Right lobe of liver (tissue), 6 donors: ENCODE results near the gene TCFL5. TPM values are rescaled to one million over a fixed set of nuclear protein-coding genes. Genes with fewer than 3 reads are reported as not detected.

Source experiments
- ATAC-seq, 4 donors: fragments of 200-7000 bp; cut with Tn5 transposase; one replicate each; pipeline ENCODE4 v1.9.1; 2020; ENCODE audit warnings: mild to moderate bottlenecking in 4 of 4, moderate library complexity in 4 of 4
- DNase-seq, 3 donors: peaks; one replicate each; pipeline ENCODE4 v3.0.0-alpha.2; 2020
- H3K27ac ChIP-seq, 3 donors: fragments of 200-600 bp; one replicate each; pipeline ENCODE4 v1.8.0; 2022
- H3K27me3 ChIP-seq, 2 donors: fragments of 200-600 bp; one replicate each; pipeline ENCODE4 v1.8.0; 2022
- H3K36me3 ChIP-seq, 4 donors: fragments of 200-600 bp; sonication (generic) in 1 of 4; one replicate each; pipeline versions ENCODE4 v1.5.1 to v1.8.0; 2017 to 2022; ENCODE audit warnings: control low read depth in 1 of 4
- H3K4me1 ChIP-seq, 4 donors: fragments of 200-600 bp; sonication (generic) in 1 of 4; one replicate each; pipeline versions ENCODE4 v1.5.1 to v1.8.0; 2017 to 2022; ENCODE audit warnings: control low read depth in 1 of 4
- H3K4me3 ChIP-seq, 3 donors: fragments of 200-600 bp; one replicate each; pipeline ENCODE4 v1.8.0; 2022
- H3K9me3 ChIP-seq, 4 donors: fragments of 200-600 bp; sonication (generic) in 1 of 4; one replicate each; pipeline versions ENCODE4 v1.5.1 to v1.8.0; 2017 to 2022; ENCODE audit warnings: control low read depth in 1 of 4
- POLR2A ChIP-seq: fragments of 450-650 bp; IDR thresholded peaks from one replicate; pipeline ENCODE4 v1.6.1; 2017; ENCODE audit warnings: antibody characterized with exemption, mild to moderate bottlenecking
- WGBS: methylation state at CpG from one replicate; pipeline ENCODE4 v1.1.6; 2018; ENCODE audit warnings: low coverage, low lambda C conversion rate; ENCODE audit not compliant: insufficient coverage; ENCODE audit errors: missing lambda C conversion rate; 5-methylcytosine and 5-hydroxymethylcytosine counted together
- intact Hi-C, 2 donors: fragments of 100-400 bp; cut with DNase I; formaldehyde crosslinking; loops; one replicate each; pipeline versions ENCODE4 v1.11.2 to v1.14.1; 2022
- total RNA-seq, 6 experiments: library from RNA; depleted of rRNA in 2 of 6; stranded (reverse); fragments of >200 nt in 2 of 6; fragmentation: NEBNext Ultra II Directional in 3 of 6; extraction: Animal tissue kit (Norgen Biotek cat#: 25700) in 3 of 6; gene quantifications; one replicate each; pipeline versions ENCODE4 v1.1.0 to v1.2.4, GENCODE V29; 2016 to 2023
- TF ChIP-seq, protein P1 (sequence below), 4 donors: fragments of 200-600 bp in 3 of 4; fragments of 450-650 bp in 1 of 4; IDR thresholded peaks; one replicate each; pipeline versions ENCODE4 v1.5.1 to v1.8.0; 2016 to 2022; ENCODE audit warnings: antibody characterized with exemption in 4 of 4, mild to moderate bottlenecking in 2 of 4
- donor health status: DM: no; HTN: yes; CAD: no.
- donor health status: DM: no; HTN: no; CAD: no.
- donor health status: DM: no; HTN: no; CAD: no.
- donor health status: DM: no; HTN: yes; CAD: no.
- donor health status: DM: no; HTN: yes; CAD: no.

Gene TCFL5
- total RNA-seq, 6 experiments from 2014 or later = 2.9 to 5.1 (median 3.9) TPM

DNA sequence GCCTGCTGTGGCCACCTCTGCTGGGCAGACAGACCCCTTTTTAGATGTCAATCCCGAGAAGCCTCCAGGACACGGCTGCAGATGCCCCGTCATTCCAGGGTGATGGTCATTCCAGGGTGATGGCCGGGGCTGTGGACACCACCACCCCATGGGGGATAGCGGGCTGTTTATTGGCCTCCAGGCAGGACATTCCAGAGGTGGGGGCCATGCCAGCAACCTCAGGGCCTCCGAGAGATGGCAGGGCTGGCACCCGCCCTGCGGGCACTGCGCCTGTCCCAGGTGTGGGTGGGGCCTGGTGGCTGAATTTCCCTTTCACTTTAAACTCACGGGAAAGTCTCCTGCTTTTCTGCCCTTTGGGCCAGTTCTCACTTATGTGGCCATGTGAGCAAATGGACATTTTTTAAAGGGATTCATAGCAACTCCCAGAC, 30.2 kb downstream of the TCFL5 start:
- H3K27ac ChIP-seq = peak overlapping the region in 2 of 3 donors; percentile 66 to 79
- intact Hi-C loops = no loop called here

DNA sequence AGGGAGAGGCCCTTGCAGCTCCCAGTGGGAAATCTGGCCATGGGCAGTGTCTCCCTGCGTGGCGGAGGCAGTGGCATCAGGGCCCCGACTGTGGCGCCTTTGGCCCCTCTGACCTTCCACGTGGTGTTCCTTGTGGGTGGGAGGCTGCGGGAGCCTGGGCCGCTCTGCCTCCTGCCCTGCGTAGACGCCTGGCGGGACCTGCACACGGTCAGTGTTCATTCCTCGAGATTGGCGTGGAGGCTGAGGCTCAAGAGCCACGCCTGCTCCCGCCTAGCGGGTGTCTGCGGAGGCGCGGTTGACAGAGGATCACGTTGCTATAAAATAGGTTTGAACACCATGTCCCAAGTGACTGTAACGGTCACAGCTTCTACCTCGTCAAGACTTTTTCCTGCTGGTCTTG, 30.8 kb downstream of the TCFL5 start:
- no peak for TF ChIP-seq POLR2A
- TF ChIP-seq, protein P1, sequence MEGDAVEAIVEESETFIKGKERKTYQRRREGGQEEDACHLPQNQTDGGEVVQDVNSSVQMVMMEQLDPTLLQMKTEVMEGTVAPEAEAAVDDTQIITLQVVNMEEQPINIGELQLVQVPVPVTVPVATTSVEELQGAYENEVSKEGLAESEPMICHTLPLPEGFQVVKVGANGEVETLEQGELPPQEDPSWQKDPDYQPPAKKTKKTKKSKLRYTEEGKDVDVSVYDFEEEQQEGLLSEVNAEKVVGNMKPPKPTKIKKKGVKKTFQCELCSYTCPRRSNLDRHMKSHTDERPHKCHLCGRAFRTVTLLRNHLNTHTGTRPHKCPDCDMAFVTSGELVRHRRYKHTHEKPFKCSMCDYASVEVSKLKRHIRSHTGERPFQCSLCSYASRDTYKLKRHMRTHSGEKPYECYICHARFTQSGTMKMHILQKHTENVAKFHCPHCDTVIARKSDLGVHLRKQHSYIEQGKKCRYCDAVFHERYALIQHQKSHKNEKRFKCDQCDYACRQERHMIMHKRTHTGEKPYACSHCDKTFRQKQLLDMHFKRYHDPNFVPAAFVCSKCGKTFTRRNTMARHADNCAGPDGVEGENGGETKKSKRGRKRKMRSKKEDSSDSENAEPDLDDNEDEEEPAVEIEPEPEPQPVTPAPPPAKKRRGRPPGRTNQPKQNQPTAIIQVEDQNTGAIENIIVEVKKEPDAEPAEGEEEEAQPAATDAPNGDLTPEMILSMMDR (IDR thresholded peaks at IDR 0.05) = no peak
- H3K9me3 ChIP-seq = no peaks in the 10 kb centered on the region
- H3K4me3 ChIP-seq = no peak overlapping the region
- intact Hi-C loops = no loop called here
- no peaks in the 10 kb centered on the region for H3K36me3 ChIP-seq
- ATAC-seq (no peak), DNase-seq (peak in 1 of 3 donors; percentile 16)
- no peak overlapping the region for H3K27ac ChIP-seq
- 100% methylated on average over 1 of the region's 22 CpGs for WGBS
- H3K4me1 ChIP-seq = peaks cover 0 to 26% (median 6%) of the 10 kb centered on the region in 4 donors
- no peaks in the 10 kb centered on the region for H3K27me3 ChIP-seq

More for the DNA sequence above, 30.2 kb downstream of the TCFL5 start:
- 20% methylated on average over 2 of the region's 10 CpGs for WGBS
- ATAC-seq = peak; percentile 43 to 71 (median 66)
- Histone ChIP-seq H3K4me1 (peaks cover 0 to 26% (median 6%) of the 10 kb centered on the region in 4 donors), H3K9me3 (no peaks in the 10 kb centered on the region), H3K36me3 (no peaks in the 10 kb centered on the region), H3K27me3 (no peaks in the 10 kb centered on the region), H3K4me3 (peak overlapping the region in 1 of 3 donors; percentile 21)
- no peak for TF ChIP-seq POLR2A
- TF ChIP-seq, protein P1 (IDR thresholded peaks at IDR 0.05) = no peak
- peak; percentile 76 to 94 (median 79) for DNase-seq

DNA sequence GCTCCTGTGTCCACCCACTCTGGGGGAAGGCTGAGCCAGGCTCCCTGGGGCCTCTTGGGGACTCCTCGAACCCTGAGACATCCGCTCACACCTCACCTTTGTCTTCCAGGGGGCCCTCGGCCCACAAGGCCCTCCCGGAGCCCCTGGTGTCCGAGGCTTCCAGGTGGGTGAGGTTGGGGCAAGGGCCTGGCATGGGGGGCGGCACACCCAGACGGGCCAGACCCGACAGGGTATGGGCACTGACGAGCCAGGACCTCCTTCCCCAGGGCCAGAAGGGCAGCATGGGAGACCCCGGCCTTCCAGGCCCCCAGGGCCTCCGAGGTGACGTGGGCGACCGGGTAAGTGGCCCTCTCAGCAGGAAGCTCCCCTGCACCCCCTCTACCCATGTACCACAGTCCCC, 31.4 kb downstream of the TCFL5 start:
- Histone ChIP-seq H3K4me3 (no peak overlapping the region), H3K27ac (no peak overlapping the region), H3K27me3 (no peaks in the 10 kb centered on the region), H3K4me1 (peaks cover 0 to 26% (median 6%) of the 10 kb centered on the region in 4 donors), H3K36me3 (no peaks in the 10 kb centered on the region), H3K9me3 (no peaks in the 10 kb centered on the region)
- no peak for ATAC-seq
- intact Hi-C loops = no loop called here
- WGBS = no CpG with 5 or more reads among the region's 14 CpGs
- DNase-seq = peak in 1 of 3 donors; percentile 19
- TF ChIP-seq, protein P1 (IDR thresholded peaks at IDR 0.05) = no peak
- TF ChIP-seq POLR2A = no peak

DNA sequence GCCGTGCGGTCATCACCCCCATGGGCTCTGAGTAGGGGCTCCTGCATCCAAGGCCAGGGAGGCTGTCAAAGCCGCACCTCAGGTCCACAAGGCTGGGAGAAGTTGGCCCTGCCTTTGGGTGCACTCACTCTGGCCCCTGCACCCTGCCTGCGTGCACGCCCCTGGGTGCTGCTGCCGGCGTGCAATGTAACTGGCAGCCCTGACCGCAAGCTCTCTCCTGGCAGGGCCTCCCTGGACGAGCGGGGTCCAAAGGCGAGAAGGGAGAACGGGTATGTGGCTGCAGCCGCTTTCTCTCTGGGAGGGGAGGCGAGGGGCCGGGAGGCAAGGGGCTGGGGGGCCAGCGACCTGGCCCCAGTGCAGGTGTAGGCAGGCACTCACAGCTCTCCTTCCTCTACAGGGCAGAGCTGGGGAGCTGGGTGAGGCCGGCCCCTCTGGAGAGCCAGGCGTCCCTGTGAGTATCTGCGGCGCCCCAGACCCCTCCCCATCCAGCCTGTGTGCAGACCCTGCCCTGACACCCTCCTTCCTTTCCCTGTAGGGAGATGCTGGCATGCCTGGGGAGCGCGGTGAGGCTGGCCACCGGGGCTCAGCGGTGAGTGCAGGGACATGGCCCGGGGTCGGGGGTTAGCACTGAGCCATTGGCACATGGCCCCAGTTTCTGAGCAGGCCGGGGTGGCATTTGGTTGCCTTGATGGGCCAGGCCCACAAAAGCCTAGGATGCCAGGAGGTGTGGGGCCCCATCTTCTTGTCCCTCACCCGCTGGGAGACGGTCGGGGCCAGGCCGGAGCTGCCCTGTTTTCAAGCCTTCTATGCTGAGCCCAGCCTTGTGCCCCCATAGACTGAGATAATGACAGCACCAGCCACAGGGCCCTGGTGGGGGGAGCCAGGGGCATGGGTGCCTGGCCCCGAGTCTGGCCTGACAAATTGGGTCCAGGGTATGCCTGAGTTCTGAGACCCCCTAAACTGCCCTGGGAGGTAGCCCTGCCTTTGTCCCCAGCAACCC, 32.1 kb downstream of the TCFL5 start:
- Histone ChIP-seq H3K27ac (no peak overlapping the region), H3K9me3 (no peaks in the 10 kb centered on the region), H3K4me3 (no peak overlapping the region), H3K27me3 (no peaks in the 10 kb centered on the region), H3K4me1 (peaks cover 0 to 29% (median 6%) of the 10 kb centered on the region in 4 donors), H3K36me3 (no peaks in the 10 kb centered on the region)
- TF ChIP-seq, protein P1 (IDR thresholded peaks at IDR 0.05) = no peak
- WGBS = no CpG with 5 or more reads among the region's 32 CpGs
- DNase-seq (peak in 1 of 3 donors; percentile 16), ATAC-seq (no peak)
- intact Hi-C loops = loop anchor here in 1 of 2 donors (10.0 kb wide), 1 partner anchor 175 kb away; the partner anchor contains the start of gene BHLHE23
